Measurements from ENCODE around the gene GSTA5.
"Not testable (repeated sequence)": the region's sequence is repeated elsewhere in the genome, so short reads cannot be mapped to it uniquely, and the experiment has no call there.

The GSTA5 gene

GRCh38 chr6:52871621-52872020 is 31.0 kb upstream of the GSTA5 start:
- Histone ChIP-seq H3K4me2 (no peak overlapping the region), H3K27ac (no peak overlapping the region), H4K20me1 (no peaks in the 10 kb centered on the region), H3K27me3 (no peaks in the 10 kb centered on the region), H3K9ac (no peak overlapping the region), H3K4me1 (no peaks in the 10 kb centered on the region), H3K9me3 (no peaks in the 10 kb centered on the region), H3K36me3 (no peaks in the 10 kb centered on the region), H3K4me3 (no peak overlapping the region)
- no peak for TF ChIP-seq Cebpa-rat (IDR thresholded peaks at IDR 0.05)

- H3K4me1 ChIP-seq, H3K4me2 ChIP-seq, H3K4me3 ChIP-seq, H3K36me3 ChIP-seq, H4K20me1 ChIP-seq, H3K27ac ChIP-seq, H3K9ac ChIP-seq, H3K27me3 ChIP-seq, H3K9me3 ChIP-seq: not testable (repeated sequence)
Measured at GRCh38 chr6:52870335-52871091, 29.9 kb upstream of the GSTA5 start.

- not testable (repeated sequence) for H4K20me1 ChIP-seq, H3K4me3 ChIP-seq, H3K9me3 ChIP-seq, H3K27me3 ChIP-seq, H3K4me2 ChIP-seq, H3K4me1 ChIP-seq, H3K9ac ChIP-seq, H3K27ac ChIP-seq, H3K36me3 ChIP-seq
Measured at GRCh38 chr6:52868899-52869298, 28.3 kb upstream of the GSTA5 start.

GRCh38 chr6:52868240-52868639 is 27.6 kb upstream of the GSTA5 start:
- Histone ChIP-seq H3K9me3 (no peaks in the 10 kb centered on the region), H3K4me2 (no peak overlapping the region), H3K36me3 (no peaks in the 10 kb centered on the region), H3K27ac (no peak overlapping the region), H3K4me1 (no peaks in the 10 kb centered on the region), H4K20me1 (no peaks in the 10 kb centered on the region), H3K4me3 (no peak overlapping the region), H3K9ac (no peak overlapping the region), H3K27me3 (no peaks in the 10 kb centered on the region)
- TF ChIP-seq Cebpa-rat (IDR thresholded peaks at IDR 0.05): peak; percentile 33; the same call in 1 of the 2 replicates

- not testable (repeated sequence) for H3K9ac ChIP-seq, H3K4me2 ChIP-seq, H3K4me3 ChIP-seq
Measured at GRCh38 chr6:52861151-52861550, 20.5 kb upstream of the GSTA5 start.

GRCh38 chr6:52858416-52858815 is 17.8 kb upstream of the GSTA5 start:
- Histone ChIP-seq H3K9ac (no peak overlapping the region), H3K4me1 (no peaks in the 10 kb centered on the region), H3K9me3 (no peaks in the 10 kb centered on the region), H3K4me3 (no peak overlapping the region), H4K20me1 (no peaks in the 10 kb centered on the region), H3K27ac (no peak overlapping the region), H3K27me3 (no peaks in the 10 kb centered on the region), H3K36me3 (no peaks in the 10 kb centered on the region), H3K4me2 (no peak overlapping the region)
- TF ChIP-seq Cebpa-rat (IDR thresholded peaks at IDR 0.05): no peak

More at GRCh38 chr6:52861151-52861550, 20.5 kb upstream of the GSTA5 start:
- H3K36me3 ChIP-seq, H3K4me1 ChIP-seq, H4K20me1 ChIP-seq, H3K27me3 ChIP-seq, H3K9me3 ChIP-seq, H3K27ac ChIP-seq: not testable (repeated sequence)

- H3K4me3 ChIP-seq, H4K20me1 ChIP-seq, H3K4me2 ChIP-seq, H3K4me1 ChIP-seq, H3K27me3 ChIP-seq, H3K36me3 ChIP-seq, H3K27ac ChIP-seq, H3K9ac ChIP-seq, H3K9me3 ChIP-seq: not testable (repeated sequence)
Measured at GRCh38 chr6:52856137-52856536, 15.5 kb upstream of the GSTA5 start.

GRCh38 chr6:52849137-52849536 is 8.5 kb upstream of the GSTA5 start:
- Histone ChIP-seq H4K20me1 (no peaks in the 10 kb centered on the region), H3K27me3 (no peaks in the 10 kb centered on the region), H3K36me3 (no peaks in the 10 kb centered on the region), H3K9me3 (peaks cover 17% of the 10 kb centered on the region; the same call in 1 of the 2 replicates), H3K27ac (no peak overlapping the region), H3K4me2 (no peak overlapping the region), H3K4me1 (no peaks in the 10 kb centered on the region), H3K9ac (no peak overlapping the region), H3K4me3 (no peak overlapping the region)
- TF ChIP-seq Cebpa-rat (IDR thresholded peaks at IDR 0.05): no peak

GRCh38 chr6:52846002-52846401 is 5.4 kb upstream of the GSTA5 start:
- Histone ChIP-seq H3K4me3 (no peak overlapping the region), H3K9ac (no peak overlapping the region), H3K4me2 (no peak overlapping the region), H3K4me1 (no peaks in the 10 kb centered on the region), H3K27ac (no peak overlapping the region), H4K20me1 (no peaks in the 10 kb centered on the region), H3K9me3 (peaks cover 17% of the 10 kb centered on the region; the same call in 1 of the 2 replicates), H3K27me3 (no peaks in the 10 kb centered on the region), H3K36me3 (no peaks in the 10 kb centered on the region)
- no peak for TF ChIP-seq Cebpa-rat (IDR thresholded peaks at IDR 0.05)

- Histone ChIP-seq H4K20me1 (no peaks in the 10 kb centered on the region), H3K4me3 (no peak overlapping the region), H3K36me3 (no peaks in the 10 kb centered on the region), H3K27ac (no peak overlapping the region), H3K9ac (no peak overlapping the region), H3K27me3 (no peaks in the 10 kb centered on the region), H3K4me1 (no peaks in the 10 kb centered on the region), H3K4me2 (no peak overlapping the region), H3K9me3 (peaks cover 10% of the 10 kb centered on the region; the same call in 1 of the 2 replicates)
- TF ChIP-seq Cebpa-rat (IDR thresholded peaks at IDR 0.05): no peak
Measured at GRCh38 chr6:52843605-52844004, 3.0 kb upstream of the GSTA5 start.
